MCF 10A (cell line): ENCODE results near the gene PDE9A. TPM values are rescaled to one million over a fixed set of nuclear protein-coding genes. Genes with fewer than 3 reads are reported as not detected.
"Not testable (repeated sequence)": the region's sequence is repeated elsewhere in the genome, so short reads cannot be mapped to it uniquely, and the experiment has no call there.

ENCODE experiments used
- BruUV-seq: library from RNA; stranded (reverse); fragments of 400-500 nt; replicated peaks from 2 replicates; lab custom pipeline; 2021; lab: Mats Ljungman, UMichigan
- CTCF ChIA-PET: fragments of 300-600 bp; sonication (Branson Sonifier 250); formaldehyde crosslinking; extraction: SDS; loops from one replicate; lab custom pipeline; 2021; ENCODE audit warnings: antibody characterized with exemption, inconsistent platforms; lab: Yijun Ruan, JAX
- POLR2A ChIA-PET: fragments of 300-600, 350-650 bp; sonication (Branson Sonifier 250); formaldehyde crosslinking; extraction: SDS; loops from one replicate; lab custom pipeline; 2020; ENCODE audit warnings: antibody characterized with exemption, inconsistent platforms; lab: Yijun Ruan, JAX
- DNase-seq: peaks from one replicate; pipeline ENCODE4 v3.0.0-alpha.2; 2018; ENCODE audit not compliant: unreplicated experiment
- H3K27ac Mint-ChIP-seq: one replicate; pipeline ENCODE4 v1.8.0; 2022; ENCODE audit warnings: mild to moderate bottlenecking, low read depth, mixed read lengths; ENCODE audit not compliant: unreplicated experiment
- H3K27me3 Mint-ChIP-seq: one replicate; pipeline ENCODE4 v1.8.0; 2022; ENCODE audit warnings: mixed read lengths; ENCODE audit not compliant: insufficient read depth, unreplicated experiment
- H3K36me3 Mint-ChIP-seq: one replicate; pipeline ENCODE4 v1.8.0; 2022; ENCODE audit warnings: mild to moderate bottlenecking, moderate library complexity, mixed read lengths; ENCODE audit not compliant: insufficient read depth, unreplicated experiment
- H3K4me1 Mint-ChIP-seq: one replicate; pipeline ENCODE4 v1.8.0; 2022; ENCODE audit warnings: mixed read lengths; ENCODE audit not compliant: insufficient read depth, unreplicated experiment
- H3K4me3 Mint-ChIP-seq: one replicate; pipeline ENCODE4 v1.8.0; 2022; ENCODE audit warnings: mild to moderate bottlenecking, moderate library complexity, mixed read lengths; ENCODE audit not compliant: unreplicated experiment
- H3K9me3 Mint-ChIP-seq: one replicate; pipeline ENCODE4 v1.8.0; 2022; ENCODE audit warnings: mixed read lengths; ENCODE audit not compliant: unreplicated experiment
- intact Hi-C: fragments of 100-400 bp; cut with micrococcal nuclease; formaldehyde crosslinking; loops from 2 replicates; pipeline ENCODE4 v1.14.1; 2022
- total RNA-seq: library from RNA; stranded (reverse); gene quantifications from 2 replicates; pipeline ENCODE4 v1.2.3, GENCODE V29; 2022
- TF ChIP-seq, protein P1 (sequence below): fragments of 200-600 bp; IDR thresholded peaks from one replicate; pipeline ENCODE4 v1.8.0; 2022; ENCODE audit warnings: antibody characterized with exemption, mild to moderate bottlenecking; ENCODE audit not compliant: unreplicated experiment

PDE9A gene
- total RNA-seq, 1 experiment from 2014 or later, result not detected

GRCh38 chr21:42799948-42800347, 146.5 kb downstream of the PDE9A start:
- DNase-seq, result no peak
- TF ChIP-seq, protein P1, sequence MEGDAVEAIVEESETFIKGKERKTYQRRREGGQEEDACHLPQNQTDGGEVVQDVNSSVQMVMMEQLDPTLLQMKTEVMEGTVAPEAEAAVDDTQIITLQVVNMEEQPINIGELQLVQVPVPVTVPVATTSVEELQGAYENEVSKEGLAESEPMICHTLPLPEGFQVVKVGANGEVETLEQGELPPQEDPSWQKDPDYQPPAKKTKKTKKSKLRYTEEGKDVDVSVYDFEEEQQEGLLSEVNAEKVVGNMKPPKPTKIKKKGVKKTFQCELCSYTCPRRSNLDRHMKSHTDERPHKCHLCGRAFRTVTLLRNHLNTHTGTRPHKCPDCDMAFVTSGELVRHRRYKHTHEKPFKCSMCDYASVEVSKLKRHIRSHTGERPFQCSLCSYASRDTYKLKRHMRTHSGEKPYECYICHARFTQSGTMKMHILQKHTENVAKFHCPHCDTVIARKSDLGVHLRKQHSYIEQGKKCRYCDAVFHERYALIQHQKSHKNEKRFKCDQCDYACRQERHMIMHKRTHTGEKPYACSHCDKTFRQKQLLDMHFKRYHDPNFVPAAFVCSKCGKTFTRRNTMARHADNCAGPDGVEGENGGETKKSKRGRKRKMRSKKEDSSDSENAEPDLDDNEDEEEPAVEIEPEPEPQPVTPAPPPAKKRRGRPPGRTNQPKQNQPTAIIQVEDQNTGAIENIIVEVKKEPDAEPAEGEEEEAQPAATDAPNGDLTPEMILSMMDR, result no peak
- H3K9me3 Mint-ChIP-seq, result no peaks in the 10 kb centered on the region
- BruUV-seq, result no TSS peak
- POLR2A ChIA-PET, result no interaction called here
- CTCF ChIA-PET, result no interaction called here
- H3K27me3 Mint-ChIP-seq, result peaks cover 21% of the 10 kb centered on the region
- H3K4me3 Mint-ChIP-seq, result no peak overlapping the region
- H3K27ac Mint-ChIP-seq, result no peak overlapping the region
- intact Hi-C loops, result no loop called here
- H3K4me1 Mint-ChIP-seq, result peaks cover 6% of the 10 kb centered on the region
- H3K36me3 Mint-ChIP-seq, result no peaks in the 10 kb centered on the region

DNA sequence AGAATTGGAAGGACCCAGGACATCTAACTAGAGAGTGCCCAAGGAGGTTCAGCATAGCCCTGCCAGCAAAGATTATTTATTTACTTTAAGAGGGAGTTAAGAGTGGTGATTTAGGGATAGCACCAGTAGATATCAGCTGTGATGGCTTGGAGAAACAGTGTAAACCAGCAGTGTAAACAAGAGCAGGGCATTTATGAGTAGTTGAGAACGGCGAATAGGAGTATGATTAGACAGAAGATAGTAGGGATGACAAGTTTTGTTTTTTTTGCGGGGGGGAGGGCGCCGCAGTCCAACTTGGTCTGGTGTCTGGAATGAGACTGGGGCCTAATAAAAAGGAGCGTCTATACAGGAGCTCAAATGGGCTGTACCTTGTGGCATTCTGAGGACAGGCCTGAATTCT, 148.2 kb downstream of the PDE9A start:
- POLR2A ChIA-PET, H3K4me1 Mint-ChIP-seq, BruUV-seq, H3K27me3 Mint-ChIP-seq, H3K4me3 Mint-ChIP-seq, DNase-seq, H3K9me3 Mint-ChIP-seq, H3K27ac Mint-ChIP-seq, H3K36me3 Mint-ChIP-seq, CTCF ChIA-PET, intact Hi-C loops: not testable (repeated sequence)

- H3K4me1 Mint-ChIP-seq, result no peaks in the 10 kb centered on the region
- H3K9me3 Mint-ChIP-seq, result no peaks in the 10 kb centered on the region
- DNase-seq, result no peak
- TF ChIP-seq, protein P1, result no peak
- BruUV-seq, result no TSS peak
- intact Hi-C loops, result no loop called here
- H3K4me3 Mint-ChIP-seq, result no peak overlapping the region
- no peak overlapping the region for H3K27ac Mint-ChIP-seq
- H3K27me3 Mint-ChIP-seq, result peaks cover 16% of the 10 kb centered on the region
- CTCF ChIA-PET, result no interaction called here
- H3K36me3 Mint-ChIP-seq, result no peaks in the 10 kb centered on the region
- POLR2A ChIA-PET, result interaction anchor here (1.1 kb wide), 1 partner anchor 9 kb away, joined by 3 read pairs; no protein-coding TSS in a partner anchor
These were observed 153.2 kb downstream of the PDE9A start for GRCh38 chr21:42806509-42807140.

DNA sequence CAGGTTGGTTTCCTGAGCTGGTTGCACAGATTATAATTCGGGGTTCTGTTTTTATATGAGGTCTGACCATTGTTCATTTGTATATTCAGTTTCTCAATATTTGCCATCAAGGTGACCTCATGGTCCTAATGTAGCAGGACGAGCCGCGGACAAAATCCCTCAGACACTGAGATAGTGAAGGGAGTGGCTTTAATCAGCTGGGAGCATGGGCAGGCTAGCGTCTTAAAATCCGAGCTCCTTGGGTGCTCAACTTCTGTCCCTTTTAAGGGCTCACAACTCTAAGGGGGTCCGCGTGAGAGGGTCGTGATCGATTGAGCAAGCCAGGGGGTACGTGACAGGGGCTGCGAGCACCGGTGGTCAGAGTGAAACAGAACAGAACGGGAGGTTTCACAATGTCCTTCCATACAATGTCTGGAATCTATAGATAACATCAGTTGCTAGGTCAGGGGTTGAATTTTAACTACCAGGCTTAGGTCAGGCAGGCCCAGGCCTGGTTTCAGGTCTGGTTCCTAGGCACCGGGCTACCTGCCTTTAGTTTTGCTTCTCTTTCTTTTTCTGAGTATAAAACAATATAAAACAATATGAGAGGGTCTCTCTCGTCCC, 154.0 kb downstream of the PDE9A start:
- H3K27me3 Mint-ChIP-seq, result peaks cover 16% of the 10 kb centered on the region
- H3K36me3 Mint-ChIP-seq, DNase-seq, H3K9me3 Mint-ChIP-seq, BruUV-seq, H3K4me1 Mint-ChIP-seq, H3K27ac Mint-ChIP-seq, H3K4me3 Mint-ChIP-seq, intact Hi-C loops: not testable (repeated sequence)
- ChIA-PET CTCF (interaction anchor here (0.8 kb wide), 1 partner anchor 426 kb away, joined by 3 read pairs; no protein-coding TSS in a partner anchor), POLR2A (interaction anchor here (1.1 kb wide), 1 partner anchor 8 kb away, joined by 3 read pairs; no protein-coding TSS in a partner anchor)
